ENCODE results near the gene DYNLT4.

- TF ChIP-seq BCL11A (IDR thresholded peaks at IDR 0.05; ENCODE audit: low read depth in 2 of 2, low read length in 2 of 2) (no peak), CTCF (IDR thresholded peaks at IDR 0.05; ENCODE audit: control extremely low read depth in 1 of 3, insufficient read depth in 1 of 3, low read depth in 1 of 3, low read length in 3 of 3) (no peak), EZH2 (IDR thresholded peaks at IDR 0.05; ENCODE audit: low read depth, low read length, severe bottlenecking) (no peak), RAD21 (IDR thresholded peaks at IDR 0.05 in 1 of 2, conservative IDR thresholded peaks at IDR 0.05 in 1 of 2; ENCODE audit: low read depth in 2 of 2, low read length in 2 of 2) (no peak), GABPA (IDR thresholded peaks at IDR 0.05; ENCODE audit: borderline replicate concordance, insufficient read depth, low read length) (no peak), RBBP5 (IDR thresholded peaks at IDR 0.05; ENCODE audit: borderline replicate concordance, low read depth, low read length) (no peak), MAX (IDR thresholded peaks at IDR 0.05) (no peak), EP300 (IDR thresholded peaks at IDR 0.05; ENCODE audit: borderline replicate concordance in 1 of 2, low read depth in 2 of 2, low read length in 2 of 2) (no peak)
These were observed 10.2 kb upstream of the DYNLT4 start for GRCh38 chr1:44817307-44817706.
